ENCODE data around the gene VASP.
A peak's percentile ranks its signal among the peaks of the same experiment; 100 is the strongest.

VASP gene

GRCh38 chr19:45511074-45511473 lies 3.8 kb downstream of the VASP start:
- Histone ChIP-seq H3K36me3 (ENCODE audit: control insufficient read depth, insufficient read depth, low read length, severe bottlenecking) (peaks cover 5% of the 10 kb centered on the region), H3K4me1 (ENCODE audit: control insufficient read depth, insufficient read depth, low read length) (peaks cover 28% of the 10 kb centered on the region)
- no peak for DNase-seq (ENCODE audit: low read depth)

GRCh38 chr19:45512881-45513483 lies 5.7 kb downstream of the VASP start:
- Histone ChIP-seq H3K36me3 (ENCODE audit: control insufficient read depth, insufficient read depth, low read length, severe bottlenecking) (peaks cover 8% of the 10 kb centered on the region), H3K9ac (ENCODE audit: low read length) (no peak overlapping the region), H3K4me3 (ENCODE audit: low read length) (no peak overlapping the region), H3K4me1 (ENCODE audit: control insufficient read depth, insufficient read depth, low read length) (peaks cover 28% of the 10 kb centered on the region), H3K9me3 (ENCODE audit: control insufficient read depth, low read length) (no peaks in the 10 kb centered on the region), H3K27me3 (replicated peaks; ENCODE audit: control insufficient read depth, insufficient read depth, low read length) (no peaks in the 10 kb centered on the region)
- DNase-seq (ENCODE audit: low read depth): no peak

More at GRCh38 chr19:45511074-45511473, 3.8 kb downstream of the VASP start:
- Histone ChIP-seq H3K27me3 (replicated peaks; ENCODE audit: control insufficient read depth, insufficient read depth, low read length) (no peaks in the 10 kb centered on the region), H3K9me3 (ENCODE audit: control insufficient read depth, low read length) (no peaks in the 10 kb centered on the region), H3K9ac (ENCODE audit: low read length) (no peak overlapping the region), H3K4me3 (ENCODE audit: low read length) (no peak overlapping the region)

- Histone ChIP-seq H3K9ac (ENCODE audit: low read length) (no peak overlapping the region), H3K27me3 (replicated peaks; ENCODE audit: control insufficient read depth, insufficient read depth, low read length) (no peaks in the 10 kb centered on the region), H3K9me3 (ENCODE audit: control insufficient read depth, low read length) (no peaks in the 10 kb centered on the region), H3K4me3 (ENCODE audit: low read length) (no peak overlapping the region), H3K36me3 (ENCODE audit: control insufficient read depth, insufficient read depth, low read length, severe bottlenecking) (peaks cover 14% of the 10 kb centered on the region), H3K4me1 (ENCODE audit: control insufficient read depth, insufficient read depth, low read length) (peaks cover 21% of the 10 kb centered on the region)
- no peak for DNase-seq (ENCODE audit: low read depth)
These were observed 7.2 kb downstream of the VASP start for GRCh38 chr19:45514376-45515051.

GRCh38 chr19:45515081-45515624 lies 7.9 kb downstream of the VASP start:
- no peak overlapping the region for H3K9ac ChIP-seq (ENCODE audit: low read length)
- peaks cover 15% of the 10 kb centered on the region for H3K36me3 ChIP-seq (ENCODE audit: control insufficient read depth, insufficient read depth, low read length, severe bottlenecking)
- H3K9me3 ChIP-seq (ENCODE audit: control insufficient read depth, low read length): no peaks in the 10 kb centered on the region
- peaks cover 14% of the 10 kb centered on the region for H3K4me1 ChIP-seq (ENCODE audit: control insufficient read depth, insufficient read depth, low read length)
- no peak for DNase-seq (ENCODE audit: low read depth)
- no peaks in the 10 kb centered on the region for H3K27me3 ChIP-seq (replicated peaks; ENCODE audit: control insufficient read depth, insufficient read depth, low read length)
- H3K4me3 ChIP-seq (ENCODE audit: low read length): no peak overlapping the region

- Histone ChIP-seq H3K4me3 (ENCODE audit: low read length) (no peak overlapping the region), H3K9me3 (ENCODE audit: control insufficient read depth, low read length) (no peaks in the 10 kb centered on the region)
These were observed 8.6 kb downstream of the VASP start for GRCh38 chr19:45515807-45516401.

GRCh38 chr19:45517238-45517637 lies 10.0 kb downstream of the VASP start:
- no peak overlapping the region for H3K9ac ChIP-seq (ENCODE audit: low read length)
- no peaks in the 10 kb centered on the region for H3K9me3 ChIP-seq (ENCODE audit: control insufficient read depth, low read length)
- no peak for DNase-seq (ENCODE audit: low read depth)
- H3K27me3 ChIP-seq (replicated peaks; ENCODE audit: control insufficient read depth, insufficient read depth, low read length): no peaks in the 10 kb centered on the region
- H3K4me3 ChIP-seq (ENCODE audit: low read length): no peak overlapping the region
- H3K4me1 ChIP-seq (ENCODE audit: control insufficient read depth, insufficient read depth, low read length): peaks cover 14% of the 10 kb centered on the region
- peaks cover 18% of the 10 kb centered on the region for H3K36me3 ChIP-seq (ENCODE audit: control insufficient read depth, insufficient read depth, low read length, severe bottlenecking)

More at GRCh38 chr19:45515807-45516401, 8.6 kb downstream of the VASP start:
- DNase-seq (ENCODE audit: low read depth): no peak
- H3K27me3 ChIP-seq (replicated peaks; ENCODE audit: control insufficient read depth, insufficient read depth, low read length): no peaks in the 10 kb centered on the region
- peaks cover 18% of the 10 kb centered on the region for H3K36me3 ChIP-seq (ENCODE audit: control insufficient read depth, insufficient read depth, low read length, severe bottlenecking)
- peaks cover 14% of the 10 kb centered on the region for H3K4me1 ChIP-seq (ENCODE audit: control insufficient read depth, insufficient read depth, low read length)
- H3K9ac ChIP-seq (ENCODE audit: low read length): no peak overlapping the region

- DNase-seq (ENCODE audit: low read depth): no peak
- Histone ChIP-seq H3K36me3 (ENCODE audit: control insufficient read depth, insufficient read depth, low read length, severe bottlenecking) (peaks cover 18% of the 10 kb centered on the region), H3K4me1 (ENCODE audit: control insufficient read depth, insufficient read depth, low read length) (peaks cover 14% of the 10 kb centered on the region), H3K4me3 (ENCODE audit: low read length) (no peak overlapping the region), H3K9me3 (ENCODE audit: control insufficient read depth, low read length) (no peaks in the 10 kb centered on the region), H3K9ac (ENCODE audit: low read length) (no peak overlapping the region), H3K27me3 (replicated peaks; ENCODE audit: control insufficient read depth, insufficient read depth, low read length) (no peaks in the 10 kb centered on the region)
These were observed 10.6 kb downstream of the VASP start for GRCh38 chr19:45517641-45518468.

- Histone ChIP-seq H3K36me3 (ENCODE audit: control insufficient read depth, insufficient read depth, low read length, severe bottlenecking) (peaks cover 18% of the 10 kb centered on the region), H3K4me3 (ENCODE audit: low read length) (no peak overlapping the region), H3K9me3 (ENCODE audit: control insufficient read depth, low read length) (no peaks in the 10 kb centered on the region), H3K9ac (ENCODE audit: low read length) (no peak overlapping the region), H3K4me1 (ENCODE audit: control insufficient read depth, insufficient read depth, low read length) (peaks cover 14% of the 10 kb centered on the region), H3K27me3 (replicated peaks; ENCODE audit: control insufficient read depth, insufficient read depth, low read length) (no peaks in the 10 kb centered on the region)
- no peak for DNase-seq (ENCODE audit: low read depth)
These were observed 11.2 kb downstream of the VASP start for GRCh38 chr19:45518469-45518826.

- Histone ChIP-seq H3K27me3 (replicated peaks; ENCODE audit: control insufficient read depth, insufficient read depth, low read length) (no peaks in the 10 kb centered on the region), H3K4me3 (ENCODE audit: low read length) (no peak overlapping the region), H3K4me1 (ENCODE audit: control insufficient read depth, insufficient read depth, low read length) (no peaks in the 10 kb centered on the region), H3K9ac (ENCODE audit: low read length) (no peak overlapping the region), H3K9me3 (ENCODE audit: control insufficient read depth, low read length) (no peaks in the 10 kb centered on the region), H3K36me3 (ENCODE audit: control insufficient read depth, insufficient read depth, low read length, severe bottlenecking) (peaks cover 40% of the 10 kb centered on the region)
- no peak for DNase-seq (ENCODE audit: low read depth)
These were observed 15.0 kb downstream of the VASP start for GRCh38 chr19:45522010-45522941.

GRCh38 chr19:45523642-45524256 lies 16.5 kb downstream of the VASP start:
- H3K9ac ChIP-seq (ENCODE audit: low read length): no peak overlapping the region
- H3K36me3 ChIP-seq (ENCODE audit: control insufficient read depth, insufficient read depth, low read length, severe bottlenecking): peaks cover 35% of the 10 kb centered on the region
- H3K4me3 ChIP-seq (ENCODE audit: low read length): no peak overlapping the region
- no peaks in the 10 kb centered on the region for H3K4me1 ChIP-seq (ENCODE audit: control insufficient read depth, insufficient read depth, low read length)
- H3K27me3 ChIP-seq (replicated peaks; ENCODE audit: control insufficient read depth, insufficient read depth, low read length): no peaks in the 10 kb centered on the region
- no peaks in the 10 kb centered on the region for H3K9me3 ChIP-seq (ENCODE audit: control insufficient read depth, low read length)
- DNase-seq (ENCODE audit: low read depth): peak; percentile 92

Measured in adipocyte (in vitro differentiated cells).